HEK293 (cell line): ENCODE results near the gene SELENOS.

Source experiments
- GLIS2 ChIP-seq: fragments of 450-650 bp; formaldehyde crosslinking; IDR thresholded peaks from 2 replicates; pipeline ENCODE4 v1.5.1; 2016; ENCODE audit warnings: missing biosample characterization, missing genetic modification characterization
- KLF1 ChIP-seq: fragments of 450-650 bp; formaldehyde crosslinking; IDR thresholded peaks from 2 replicates; pipeline ENCODE4 v1.5.1; 2016; ENCODE audit warnings: missing biosample characterization, missing genetic modification characterization
- REPIN1 ChIP-seq: fragments of 450-650 bp; formaldehyde crosslinking; IDR thresholded peaks from 2 replicates; pipeline ENCODE4 v1.5.1; 2017; ENCODE audit warnings: missing biosample characterization, missing genetic modification characterization, low read depth
- SP2 ChIP-seq: fragments of 450-650 bp; formaldehyde crosslinking; IDR thresholded peaks from 2 replicates; pipeline ENCODE4 v1.5.1; 2016; ENCODE audit warnings: missing biosample characterization, missing genetic modification characterization
- SP7 ChIP-seq: fragments of 450-650 bp; formaldehyde crosslinking; IDR thresholded peaks from 2 replicates; pipeline ENCODE4 v1.5.1; 2016; ENCODE audit warnings: missing biosample characterization, missing genetic modification characterization
- TRIM28 ChIP-seq: IDR thresholded peaks from 2 replicates; pipeline ENCODE4 v1.6.1; 2011; ENCODE audit warnings: low read length, control low read depth, borderline replicate concordance
- ZBTB1 ChIP-seq: fragments of 450-650 bp; formaldehyde crosslinking; IDR thresholded peaks from 2 replicates; pipeline ENCODE4 v1.5.1; 2016; ENCODE audit warnings: missing biosample characterization, missing genetic modification characterization
- ZBTB17 ChIP-seq: fragments of 450-650 bp; formaldehyde crosslinking; IDR thresholded peaks from 2 replicates; pipeline ENCODE4 v1.5.1; 2016; ENCODE audit warnings: missing biosample characterization, missing genetic modification characterization
- ZBTB21 ChIP-seq: fragments of 450-650 bp; formaldehyde crosslinking; IDR thresholded peaks from 2 replicates; pipeline ENCODE4 v1.5.1; 2017; ENCODE audit warnings: missing biosample characterization, missing genetic modification characterization
- ZFP41 ChIP-seq: fragments of 450-650 bp; formaldehyde crosslinking; IDR thresholded peaks from 2 replicates; pipeline ENCODE4 v1.5.1; 2016; ENCODE audit warnings: missing biosample characterization, missing genetic modification characterization, borderline replicate concordance
- ZNF138 ChIP-seq: fragments of 450-650 bp; formaldehyde crosslinking; IDR thresholded peaks from 2 replicates; pipeline ENCODE4 v1.5.1; 2016; ENCODE audit warnings: missing biosample characterization, missing genetic modification characterization, borderline replicate concordance
- ZNF211 ChIP-seq: fragments of 450-650 bp; formaldehyde crosslinking; IDR thresholded peaks from 2 replicates; pipeline ENCODE4 v1.5.1; 2016; ENCODE audit warnings: low read depth, missing biosample characterization, missing genetic modification characterization
- ZNF214 ChIP-seq: fragments of 450-650 bp; formaldehyde crosslinking; IDR thresholded peaks from 2 replicates; pipeline ENCODE4 v1.5.1; 2017; ENCODE audit warnings: missing biosample characterization, mild to moderate bottlenecking, missing genetic modification characterization, borderline replicate concordance
- ZNF223 ChIP-seq: fragments of 450-650 bp; formaldehyde crosslinking; IDR thresholded peaks from 2 replicates; pipeline ENCODE4 v1.5.1; 2016; ENCODE audit warnings: missing biosample characterization, missing genetic modification characterization
- ZNF248 ChIP-seq: fragments of 450-650 bp; formaldehyde crosslinking; IDR thresholded peaks from 2 replicates; pipeline ENCODE4 v1.5.1; 2017; ENCODE audit warnings: missing biosample characterization, missing genetic modification characterization
- ZNF350 ChIP-seq: fragments of 450-650 bp; formaldehyde crosslinking; IDR thresholded peaks from 2 replicates; pipeline ENCODE4 v1.5.0; 2017; ENCODE audit warnings: missing biosample characterization, mild to moderate bottlenecking, missing genetic modification characterization
- ZNF366 ChIP-seq: fragments of 450-650 bp; formaldehyde crosslinking; conservative IDR thresholded peaks from 2 replicates; pipeline ENCODE4 v1.5.1; 2016; ENCODE audit warnings: missing biosample characterization, missing genetic modification characterization
- ZNF521 ChIP-seq: fragments of 450-650 bp; formaldehyde crosslinking; IDR thresholded peaks from 2 replicates; pipeline ENCODE4 v1.5.1; 2017; ENCODE audit warnings: missing biosample characterization, mild to moderate bottlenecking, missing genetic modification characterization
- ZNF555 ChIP-seq: fragments of 450-650 bp; formaldehyde crosslinking; conservative IDR thresholded peaks from 2 replicates; pipeline ENCODE4 v1.5.1; 2017; ENCODE audit warnings: missing biosample characterization, mild to moderate bottlenecking, missing genetic modification characterization, inconsistent platforms
- ZNF600 ChIP-seq: fragments of 450-650 bp; formaldehyde crosslinking; IDR thresholded peaks from 2 replicates; pipeline ENCODE4 v1.5.1; 2016; ENCODE audit warnings: missing biosample characterization, missing genetic modification characterization
- ZNF670 ChIP-seq: fragments of 450-650 bp; formaldehyde crosslinking; IDR thresholded peaks from 2 replicates; pipeline ENCODE4 v1.5.1; 2016; ENCODE audit warnings: missing biosample characterization, missing genetic modification characterization, low read depth
- ZNF747 ChIP-seq: fragments of 450-650 bp; formaldehyde crosslinking; IDR thresholded peaks from 2 replicates; pipeline ENCODE4 v1.5.1; 2016; ENCODE audit warnings: missing biosample characterization, missing genetic modification characterization
- ZNF76 ChIP-seq: fragments of 450-650 bp; formaldehyde crosslinking; IDR thresholded peaks from 2 replicates; pipeline ENCODE4; 2016; ENCODE audit warnings: low read depth, missing biosample characterization, missing genetic modification characterization, borderline replicate concordance
- ZNF768 ChIP-seq: fragments of 450-650 bp; formaldehyde crosslinking; IDR thresholded peaks from 2 replicates; pipeline ENCODE4 v1.5.1; 2018; ENCODE audit warnings: missing biosample characterization, mild to moderate bottlenecking, missing genetic modification characterization
- ZNF792 ChIP-seq: fragments of 450-650 bp; formaldehyde crosslinking; IDR thresholded peaks from 2 replicates; pipeline ENCODE4 v1.5.1; 2016; ENCODE audit warnings: missing biosample characterization, missing genetic modification characterization
- ZSCAN30 ChIP-seq: fragments of 450-650 bp; IDR thresholded peaks from 2 replicates; pipeline ENCODE4 v1.5.1; 2018; ENCODE audit warnings: missing biosample characterization, mild to moderate bottlenecking, missing genetic modification characterization, moderate library complexity
- ZXDB ChIP-seq: fragments of 450-650 bp; formaldehyde crosslinking; IDR thresholded peaks from 2 replicates; pipeline ENCODE4 v1.5.1; 2016; ENCODE audit warnings: missing biosample characterization, missing genetic modification characterization
- TF ChIP-seq, protein P1 (sequence below): IDR thresholded peaks from 2 replicates; pipeline ENCODE4 v1.6.1; 2011; ENCODE audit warnings: mild to moderate bottlenecking, low read depth, low read length, borderline replicate concordance
- TF ChIP-seq, protein P2 (sequence below): fragments of 450-650 bp; formaldehyde crosslinking; IDR thresholded peaks from 2 replicates; pipeline ENCODE4; 2016; ENCODE audit warnings: missing biosample characterization, missing genetic modification characterization
- TF ChIP-seq, protein P3 (sequence below): fragments of 450-650 bp; formaldehyde crosslinking; IDR thresholded peaks from 2 replicates; pipeline ENCODE4 v1.5.1; 2016; ENCODE audit warnings: missing biosample characterization, missing genetic modification characterization, borderline replicate concordance
- TF ChIP-seq, protein P4 (sequence below): fragments of 450-650 bp; formaldehyde crosslinking; IDR thresholded peaks from 2 replicates; pipeline ENCODE4 v1.5.1; 2016; ENCODE audit warnings: missing biosample characterization, missing genetic modification characterization
- TF ChIP-seq, protein P5 (sequence below): fragments of 450-650 bp; formaldehyde crosslinking; IDR thresholded peaks from 2 replicates; pipeline ENCODE4 v1.5.1; 2017; ENCODE audit warnings: missing biosample characterization, missing genetic modification characterization
- TF ChIP-seq, protein P6 (sequence below): fragments of 450-650 bp; formaldehyde crosslinking; IDR thresholded peaks from 2 replicates; pipeline ENCODE4 v1.5.1; 2016; ENCODE audit warnings: missing biosample characterization, missing genetic modification characterization, low read depth

Gene SELENOS

DNA sequence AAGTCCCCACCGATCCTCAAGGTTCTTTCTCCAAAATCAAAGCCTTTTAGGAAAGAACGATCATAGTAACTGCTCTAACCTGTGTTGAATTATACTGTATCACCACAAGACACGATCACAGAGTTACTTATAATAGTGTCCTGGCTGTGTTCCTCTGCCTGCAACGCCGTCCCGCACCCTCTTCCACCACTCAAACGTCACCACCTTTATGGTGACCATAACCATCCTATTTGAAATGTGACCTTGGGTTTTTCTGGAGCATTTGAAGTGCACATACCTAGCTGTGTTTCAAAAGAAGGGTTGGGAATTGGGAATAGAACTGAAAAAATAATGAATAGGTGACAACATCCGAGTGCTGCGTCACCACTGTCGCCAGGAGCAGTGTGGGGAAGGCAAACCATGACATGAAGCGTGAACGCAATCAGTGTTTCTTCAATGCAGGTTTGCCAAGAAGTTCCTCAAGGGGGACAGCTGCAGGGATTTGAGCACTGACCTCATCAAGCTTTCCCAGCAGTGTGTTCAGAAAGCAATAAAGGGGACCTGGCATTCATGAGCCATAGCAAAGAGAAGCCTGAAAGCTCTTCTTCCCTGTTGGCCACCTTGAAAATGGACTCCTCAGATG, 769 bp upstream of the SELENOS start (continued):
- TF ChIP-seq GLIS2 (tag by site-specific recombination), result no peak
- peak; percentile 79 for TF ChIP-seq ZBTB17 (tag by site-specific recombination)
- TF ChIP-seq ZNF792 (tag by site-specific recombination), result no peak
- no peak for TF ChIP-seq ZNF138 (tag by site-specific recombination)
- TF ChIP-seq, protein P1, sequence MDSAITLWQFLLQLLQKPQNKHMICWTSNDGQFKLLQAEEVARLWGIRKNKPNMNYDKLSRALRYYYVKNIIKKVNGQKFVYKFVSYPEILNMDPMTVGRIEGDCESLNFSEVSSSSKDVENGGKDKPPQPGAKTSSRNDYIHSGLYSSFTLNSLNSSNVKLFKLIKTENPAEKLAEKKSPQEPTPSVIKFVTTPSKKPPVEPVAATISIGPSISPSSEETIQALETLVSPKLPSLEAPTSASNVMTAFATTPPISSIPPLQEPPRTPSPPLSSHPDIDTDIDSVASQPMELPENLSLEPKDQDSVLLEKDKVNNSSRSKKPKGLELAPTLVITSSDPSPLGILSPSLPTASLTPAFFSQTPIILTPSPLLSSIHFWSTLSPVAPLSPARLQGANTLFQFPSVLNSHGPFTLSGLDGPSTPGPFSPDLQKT, result no peak
- TF ChIP-seq ZBTB21 (tag by site-specific recombination), result peak; percentile 64
- no peak for TF ChIP-seq SP2
- TF ChIP-seq KLF1 (tag by site-specific recombination), result no peak
- TF ChIP-seq ZNF366 (tag by site-specific recombination), result no peak
- no peak for TF ChIP-seq ZBTB1 (tag by site-specific recombination)
- no peak for TF ChIP-seq ZSCAN30 (tag by site-specific recombination)
- no peak for TF ChIP-seq ZNF555 (tag by site-specific recombination)
- no peak for TF ChIP-seq REPIN1
- no peak for TF ChIP-seq ZNF223 (tag by site-specific recombination)
- no peak for TF ChIP-seq ZXDB
- no peak for TF ChIP-seq ZFP41 (tag by site-specific recombination)
- 0 out of 2 replicates have a peak, but pooled peaks have one; percentile 34 for TF ChIP-seq ZNF600
- TF ChIP-seq ZNF248 (tag by site-specific recombination), result no peak
- TF ChIP-seq, protein P2, sequence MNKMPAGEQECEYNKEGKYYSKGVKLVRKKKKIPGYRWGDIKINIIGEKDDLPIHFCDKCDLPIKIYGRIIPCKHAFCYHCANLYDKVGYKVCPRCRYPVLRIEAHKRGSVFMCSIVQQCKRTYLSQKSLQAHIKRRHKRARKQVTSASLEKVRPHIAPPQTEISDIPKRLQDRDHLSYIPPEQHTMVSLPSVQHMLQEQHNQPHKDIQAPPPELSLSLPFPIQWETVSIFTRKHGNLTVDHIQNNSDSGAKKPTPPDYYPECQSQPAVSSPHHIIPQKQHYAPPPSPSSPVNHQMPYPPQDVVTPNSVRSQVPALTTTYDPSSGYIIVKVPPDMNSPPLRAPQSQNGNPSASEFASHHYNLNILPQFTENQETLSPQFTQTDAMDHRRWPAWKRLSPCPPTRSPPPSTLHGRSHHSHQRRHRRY (tag by site-specific recombination), result no peak
- no peak for TF ChIP-seq TRIM28
- TF ChIP-seq, protein P3, sequence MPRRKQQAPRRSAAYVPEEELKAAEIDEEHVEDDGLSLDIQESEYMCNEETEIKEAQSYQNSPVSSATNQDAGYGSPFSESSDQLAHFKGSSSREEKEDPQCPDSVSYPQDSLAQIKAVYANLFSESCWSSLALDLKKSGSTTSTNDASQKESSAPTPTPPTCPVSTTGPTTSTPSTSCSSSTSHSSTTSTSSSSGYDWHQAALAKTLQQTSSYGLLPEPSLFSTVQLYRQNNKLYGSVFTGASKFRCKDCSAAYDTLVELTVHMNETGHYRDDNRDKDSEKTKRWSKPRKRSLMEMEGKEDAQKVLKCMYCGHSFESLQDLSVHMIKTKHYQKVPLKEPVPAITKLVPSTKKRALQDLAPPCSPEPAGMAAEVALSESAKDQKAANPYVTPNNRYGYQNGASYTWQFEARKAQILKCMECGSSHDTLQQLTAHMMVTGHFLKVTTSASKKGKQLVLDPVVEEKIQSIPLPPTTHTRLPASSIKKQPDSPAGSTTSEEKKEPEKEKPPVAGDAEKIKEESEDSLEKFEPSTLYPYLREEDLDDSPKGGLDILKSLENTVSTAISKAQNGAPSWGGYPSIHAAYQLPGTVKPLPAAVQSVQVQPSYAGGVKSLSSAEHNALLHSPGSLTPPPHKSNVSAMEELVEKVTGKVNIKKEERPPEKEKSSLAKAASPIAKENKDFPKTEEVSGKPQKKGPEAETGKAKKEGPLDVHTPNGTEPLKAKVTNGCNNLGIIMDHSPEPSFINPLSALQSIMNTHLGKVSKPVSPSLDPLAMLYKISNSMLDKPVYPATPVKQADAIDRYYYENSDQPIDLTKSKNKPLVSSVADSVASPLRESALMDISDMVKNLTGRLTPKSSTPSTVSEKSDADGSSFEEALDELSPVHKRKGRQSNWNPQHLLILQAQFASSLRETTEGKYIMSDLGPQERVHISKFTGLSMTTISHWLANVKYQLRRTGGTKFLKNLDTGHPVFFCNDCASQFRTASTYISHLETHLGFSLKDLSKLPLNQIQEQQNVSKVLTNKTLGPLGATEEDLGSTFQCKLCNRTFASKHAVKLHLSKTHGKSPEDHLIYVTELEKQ, result no peak
- no peak for TF ChIP-seq ZNF670
- TF ChIP-seq ZNF768 (tag by site-specific recombination), result no peak
- TF ChIP-seq ZNF747 (tag by site-specific recombination), result no peak
- TF ChIP-seq ZNF76, result no peak
- no peak for TF ChIP-seq ZNF521
- TF ChIP-seq ZNF350 (tag by site-specific recombination), result no peak
- TF ChIP-seq, protein P4, sequence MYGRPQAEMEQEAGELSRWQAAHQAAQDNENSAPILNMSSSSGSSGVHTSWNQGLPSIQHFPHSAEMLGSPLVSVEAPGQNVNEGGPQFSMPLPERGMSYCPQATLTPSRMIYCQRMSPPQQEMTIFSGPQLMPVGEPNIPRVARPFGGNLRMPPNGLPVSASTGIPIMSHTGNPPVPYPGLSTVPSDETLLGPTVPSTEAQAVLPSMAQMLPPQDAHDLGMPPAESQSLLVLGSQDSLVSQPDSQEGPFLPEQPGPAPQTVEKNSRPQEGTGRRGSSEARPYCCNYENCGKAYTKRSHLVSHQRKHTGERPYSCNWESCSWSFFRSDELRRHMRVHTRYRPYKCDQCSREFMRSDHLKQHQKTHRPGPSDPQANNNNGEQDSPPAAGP, result no peak
- no peak for TF ChIP-seq ZNF214 (tag by site-specific recombination)
- TF ChIP-seq, protein P5, sequence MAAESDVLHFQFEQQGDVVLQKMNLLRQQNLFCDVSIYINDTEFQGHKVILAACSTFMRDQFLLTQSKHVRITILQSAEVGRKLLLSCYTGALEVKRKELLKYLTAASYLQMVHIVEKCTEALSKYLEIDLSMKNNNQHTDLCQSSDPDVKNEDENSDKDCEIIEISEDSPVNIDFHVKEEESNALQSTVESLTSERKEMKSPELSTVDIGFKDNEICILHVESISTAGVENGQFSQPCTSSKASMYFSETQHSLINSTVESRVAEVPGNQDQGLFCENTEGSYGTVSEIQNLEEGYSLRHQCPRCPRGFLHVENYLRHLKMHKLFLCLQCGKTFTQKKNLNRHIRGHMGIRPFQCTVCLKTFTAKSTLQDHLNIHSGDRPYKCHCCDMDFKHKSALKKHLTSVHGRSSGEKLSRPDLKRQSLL, result no peak
- no peak for TF ChIP-seq ZNF211 (tag by site-specific recombination)
- TF ChIP-seq SP7, result peak; percentile 62; the same call in 1 of the 2 replicates
- TF ChIP-seq, protein P6, sequence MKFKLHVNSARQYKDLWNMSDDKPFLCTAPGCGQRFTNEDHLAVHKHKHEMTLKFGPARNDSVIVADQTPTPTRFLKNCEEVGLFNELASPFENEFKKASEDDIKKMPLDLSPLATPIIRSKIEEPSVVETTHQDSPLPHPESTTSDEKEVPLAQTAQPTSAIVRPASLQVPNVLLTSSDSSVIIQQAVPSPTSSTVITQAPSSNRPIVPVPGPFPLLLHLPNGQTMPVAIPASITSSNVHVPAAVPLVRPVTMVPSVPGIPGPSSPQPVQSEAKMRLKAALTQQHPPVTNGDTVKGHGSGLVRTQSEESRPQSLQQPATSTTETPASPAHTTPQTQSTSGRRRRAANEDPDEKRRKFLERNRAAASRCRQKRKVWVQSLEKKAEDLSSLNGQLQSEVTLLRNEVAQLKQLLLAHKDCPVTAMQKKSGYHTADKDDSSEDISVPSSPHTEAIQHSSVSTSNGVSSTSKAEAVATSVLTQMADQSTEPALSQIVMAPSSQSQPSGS (tag by site-specific recombination), result peak; percentile 56; the same call in 1 of the 2 replicates
